ES-I3 (cell line): ENCODE results near the gene ST6GALNAC1.

Experiments used
- H3K36me3 ChIP-seq: 2 replicates; pipeline ENCODE4 v1.6.1; 2013; ENCODE audit warnings: mild to moderate bottlenecking, low read length, control low read depth, moderate library complexity; ENCODE audit not compliant: insufficient read depth
- H3K4me1 ChIP-seq: 2 replicates; pipeline ENCODE4 v1.6.1; 2013; ENCODE audit warnings: mild to moderate bottlenecking, control low read depth, low read length; ENCODE audit not compliant: insufficient read depth
- H3K9ac ChIP-seq: 2 replicates; pipeline ENCODE4 v1.6.1; 2013; ENCODE audit warnings: low read depth, mild to moderate bottlenecking, low read length, moderate library complexity
- H3K9me3 ChIP-seq: 2 replicates; pipeline ENCODE4 v1.6.1; 2013; ENCODE audit warnings: mild to moderate bottlenecking, low read length, moderate library complexity; ENCODE audit not compliant: control insufficient read depth, insufficient read depth

ST6GALNAC1 gene

DNA sequence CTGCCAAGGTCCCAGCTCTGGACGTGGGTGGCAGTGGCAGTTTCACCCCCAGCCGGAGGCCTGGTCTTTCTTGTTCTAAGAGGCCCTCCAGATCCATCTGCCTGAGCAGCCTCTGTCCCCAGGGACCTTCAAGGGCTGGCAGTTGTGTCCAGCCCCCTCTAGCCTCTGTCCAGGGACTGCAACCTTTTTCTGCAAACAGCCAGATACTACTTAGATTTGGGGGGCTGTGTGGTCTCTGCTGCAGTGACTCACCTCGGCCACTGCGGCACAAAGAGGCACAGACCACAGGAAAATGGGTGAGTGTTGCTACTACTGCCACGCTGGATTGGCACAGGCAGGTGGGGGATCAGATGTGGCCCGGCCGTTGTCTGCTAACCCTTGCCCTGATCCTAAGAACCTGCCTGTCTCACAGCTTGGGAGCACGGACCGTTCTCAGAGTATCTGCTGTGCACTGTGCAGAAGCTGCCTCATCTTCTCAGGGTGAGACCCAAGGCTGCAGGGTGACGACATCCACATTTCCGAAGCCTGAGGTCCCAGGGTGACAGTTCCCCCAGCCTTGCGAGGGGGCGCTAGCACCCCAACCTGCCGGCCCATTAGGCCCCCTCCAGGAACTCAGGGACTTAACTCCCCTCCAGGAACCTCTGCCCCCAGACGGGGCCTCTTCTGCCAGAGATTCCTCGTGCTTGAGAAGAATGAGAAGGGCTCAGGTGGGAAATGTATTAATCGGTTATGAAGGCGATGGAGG, 39.6 kb upstream of the ST6GALNAC1 start:
- Histone ChIP-seq H3K4me1 (peaks cover 8% of the 10 kb centered on the region), H3K9ac (no peak overlapping the region), H3K36me3 (no peaks in the 10 kb centered on the region)

DNA sequence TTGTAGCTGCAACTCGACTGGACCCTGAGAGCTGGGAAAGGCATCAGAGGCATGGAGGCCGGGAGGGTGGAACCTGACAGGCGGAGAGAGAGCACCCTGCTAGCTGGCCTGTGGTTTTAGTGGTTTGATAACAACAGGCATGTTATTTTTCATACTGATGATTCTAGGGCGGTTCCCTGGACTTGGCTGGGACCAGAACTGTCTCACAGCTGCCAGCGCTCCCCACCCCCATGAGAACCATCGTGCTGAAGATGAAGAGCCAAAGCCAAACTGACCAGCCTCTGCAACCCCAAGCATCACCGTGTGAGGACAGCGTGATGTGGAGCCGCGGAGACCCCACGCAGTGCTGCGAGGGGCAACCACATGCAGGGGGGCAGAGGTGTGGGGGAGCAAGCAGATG, 38.7 kb upstream of the ST6GALNAC1 start:
- H3K9ac ChIP-seq: no peak overlapping the region
- peaks cover 8% of the 10 kb centered on the region for H3K4me1 ChIP-seq
- H3K9me3 ChIP-seq: no peaks in the 10 kb centered on the region
- H3K36me3 ChIP-seq: no peaks in the 10 kb centered on the region

More for the DNA sequence above, 39.6 kb upstream of the ST6GALNAC1 start:
- no peaks in the 10 kb centered on the region for H3K9me3 ChIP-seq

- H3K36me3 ChIP-seq: no peaks in the 10 kb centered on the region
- H3K4me1 ChIP-seq: peaks cover 8% of the 10 kb centered on the region
- no peaks in the 10 kb centered on the region for H3K9me3 ChIP-seq
- H3K9ac ChIP-seq: no peak overlapping the region
These were observed 37.9 kb upstream of the ST6GALNAC1 start for GRCh38 chr17:76681222-76682137.

DNA sequence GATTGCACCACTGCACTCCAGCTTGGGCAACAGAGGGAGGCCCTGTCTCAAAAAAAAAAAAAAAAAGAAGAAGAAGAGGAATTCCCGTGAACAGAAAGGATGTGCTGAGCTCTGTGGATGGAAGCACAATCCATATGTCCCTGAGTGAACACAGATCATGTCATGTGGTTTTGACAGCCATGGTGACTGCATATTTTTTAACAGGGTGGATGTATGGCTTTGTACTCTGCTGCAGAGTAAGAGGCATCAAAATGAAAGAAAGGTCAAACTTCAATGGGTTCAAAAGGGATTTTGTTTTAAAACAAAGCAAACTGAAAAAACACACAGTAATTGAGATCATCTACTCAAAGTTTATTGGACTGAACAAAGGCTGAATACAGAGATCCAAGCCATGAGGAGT, 35.7 kb upstream of the ST6GALNAC1 start:
- Histone ChIP-seq H3K9ac (no peak overlapping the region), H3K36me3 (no peaks in the 10 kb centered on the region), H3K4me1 (peaks cover 8% of the 10 kb centered on the region), H3K9me3 (no peaks in the 10 kb centered on the region)

DNA sequence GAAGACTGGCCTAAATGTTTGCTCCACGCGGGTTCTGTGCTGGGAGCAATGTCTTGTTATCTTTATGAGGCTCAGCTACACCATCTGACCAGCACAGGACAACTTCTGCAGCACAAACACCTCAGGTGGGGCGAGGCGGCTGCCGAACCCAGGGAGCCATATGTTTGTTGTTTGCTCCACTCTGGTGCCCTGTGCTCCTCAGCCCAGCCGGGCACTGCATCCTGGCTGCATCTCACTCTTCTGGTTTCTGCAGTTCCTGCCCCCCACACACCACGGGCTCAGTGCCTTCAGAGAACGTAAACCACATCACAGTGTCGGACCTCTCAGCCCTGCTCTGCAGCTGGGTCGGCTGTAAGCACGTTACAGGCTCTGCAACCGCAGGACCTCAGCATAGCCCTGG, 34.8 kb upstream of the ST6GALNAC1 start:
- H3K9ac ChIP-seq: no peak overlapping the region
- no peaks in the 10 kb centered on the region for H3K36me3 ChIP-seq
- H3K4me1 ChIP-seq: peaks cover 4% of the 10 kb centered on the region; the same call in 1 of the 2 replicates
- H3K9me3 ChIP-seq: no peaks in the 10 kb centered on the region

- no peaks in the 10 kb centered on the region for H3K9me3 ChIP-seq
- no peaks in the 10 kb centered on the region for H3K4me1 ChIP-seq
- H3K9ac ChIP-seq: no peak overlapping the region
- no peaks in the 10 kb centered on the region for H3K36me3 ChIP-seq
These were observed 33.8 kb upstream of the ST6GALNAC1 start for GRCh38 chr17:76677406-76677805.

DNA sequence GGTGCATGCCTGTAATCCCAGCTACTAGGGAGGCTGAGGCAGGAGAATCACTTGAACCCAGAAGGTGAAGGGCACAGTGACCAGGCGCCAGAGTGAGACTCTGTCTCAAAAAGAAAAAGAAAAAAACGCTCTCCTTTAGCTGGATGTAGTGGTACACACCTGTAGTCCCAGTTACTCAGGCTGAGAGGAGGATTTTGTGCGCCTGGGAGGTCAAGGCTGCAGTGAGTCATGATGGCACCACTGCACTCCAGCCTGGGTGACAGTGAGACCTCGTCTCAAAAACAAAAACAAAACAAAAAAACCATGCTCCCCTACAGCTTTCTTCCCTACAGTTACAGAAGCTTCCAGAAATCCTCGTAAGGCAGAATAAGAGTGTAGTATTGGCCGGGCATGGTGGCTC, 33.1 kb upstream of the ST6GALNAC1 start:
- Histone ChIP-seq H3K9me3 (no peaks in the 10 kb centered on the region), H3K4me1 (no peaks in the 10 kb centered on the region), H3K36me3 (no peaks in the 10 kb centered on the region), H3K9ac (no peak overlapping the region)

GRCh38 chr17:76675648-76676047, 32.1 kb upstream of the ST6GALNAC1 start:
- Histone ChIP-seq H3K4me1 (peaks cover 5% of the 10 kb centered on the region; the same call in 1 of the 2 replicates), H3K9ac (no peak overlapping the region), H3K9me3 (no peaks in the 10 kb centered on the region), H3K36me3 (no peaks in the 10 kb centered on the region)

DNA sequence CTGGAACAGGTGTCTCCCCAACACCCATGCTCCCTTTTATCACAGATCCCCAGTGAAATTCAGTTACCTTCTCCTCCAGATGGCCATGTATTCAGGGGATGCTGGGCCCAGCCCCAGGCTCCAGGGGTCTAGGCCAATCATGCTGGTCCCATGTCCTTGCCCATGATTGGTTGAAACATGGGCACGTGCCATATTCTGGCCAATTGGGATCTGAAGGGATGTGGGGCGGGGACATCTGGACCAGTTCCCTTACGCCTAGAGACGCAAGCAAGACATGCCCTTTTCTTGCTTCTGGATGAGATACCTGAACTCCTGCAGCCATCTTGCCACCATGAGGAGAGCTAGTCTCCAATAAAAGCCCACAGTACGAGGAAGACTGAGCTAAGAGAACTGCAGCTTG, 31.0 kb upstream of the ST6GALNAC1 start:
- H3K36me3 ChIP-seq: no peaks in the 10 kb centered on the region
- peaks cover 12% of the 10 kb centered on the region for H3K4me1 ChIP-seq
- H3K9me3 ChIP-seq: no peaks in the 10 kb centered on the region
- H3K9ac ChIP-seq: no peak overlapping the region

GRCh38 chr17:76673729-76674128, 30.2 kb upstream of the ST6GALNAC1 start:
- Histone ChIP-seq H3K9me3 (no peaks in the 10 kb centered on the region), H3K36me3 (no peaks in the 10 kb centered on the region), H3K4me1 (peaks cover 12% of the 10 kb centered on the region), H3K9ac (no peak overlapping the region)

GRCh38 chr17:76672892-76673291, 29.3 kb upstream of the ST6GALNAC1 start:
- H3K36me3 ChIP-seq: no peaks in the 10 kb centered on the region
- no peaks in the 10 kb centered on the region for H3K9me3 ChIP-seq
- H3K4me1 ChIP-seq: peaks cover 15% of the 10 kb centered on the region
- H3K9ac ChIP-seq: no peak overlapping the region

- Histone ChIP-seq H3K4me1 (peaks cover 18% of the 10 kb centered on the region), H3K9ac (peak overlapping the region; percentile 83), H3K36me3 (no peaks in the 10 kb centered on the region), H3K9me3 (no peaks in the 10 kb centered on the region)
These were observed 28.8 kb upstream of the ST6GALNAC1 start for GRCh38 chr17:76672270-76672851.

- peaks cover 18% of the 10 kb centered on the region for H3K4me1 ChIP-seq
- peak overlapping the region; percentile 83 for H3K9ac ChIP-seq
- no peaks in the 10 kb centered on the region for H3K9me3 ChIP-seq
- H3K36me3 ChIP-seq: no peaks in the 10 kb centered on the region
These were observed 28.3 kb upstream of the ST6GALNAC1 start for GRCh38 chr17:76671912-76672262.

DNA sequence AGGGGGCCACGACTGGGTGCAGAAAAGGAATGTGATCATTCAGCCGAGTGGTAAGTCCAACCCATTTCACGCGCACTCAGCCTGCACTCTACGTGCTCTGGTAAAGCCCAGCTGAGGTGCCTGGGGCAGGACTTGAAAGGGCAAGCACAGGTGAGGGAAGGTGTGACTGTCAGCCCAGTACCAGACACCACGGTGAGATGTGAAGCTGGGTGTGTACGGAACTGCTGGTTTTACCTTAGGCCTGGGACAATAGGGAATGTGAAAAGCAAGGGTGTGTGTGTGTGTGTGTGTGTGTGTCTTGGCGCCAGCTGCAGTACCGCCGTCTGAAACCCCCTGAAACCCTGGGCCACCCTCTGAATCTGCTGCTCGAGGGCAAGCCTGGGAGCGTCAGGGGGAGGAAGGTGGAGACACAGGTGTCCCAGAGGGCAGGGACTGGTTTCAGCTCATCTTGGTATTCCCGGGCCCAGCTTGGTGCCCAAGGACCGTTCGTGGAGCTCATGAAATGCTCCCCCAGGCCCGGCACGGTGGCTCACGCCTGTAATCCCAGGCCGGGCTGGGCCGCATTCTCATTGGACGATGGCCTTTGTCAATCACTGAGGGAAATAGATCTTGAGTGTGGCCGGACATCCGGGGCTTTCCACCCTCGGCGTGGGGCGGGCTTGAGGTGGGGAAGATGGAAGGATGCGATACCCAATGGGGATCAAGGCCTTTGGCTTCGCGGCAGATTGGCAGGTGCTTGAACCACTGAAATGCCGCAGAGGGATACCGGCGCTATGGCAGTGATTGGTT, 27.8 kb upstream of the ST6GALNAC1 start:
- H3K9ac ChIP-seq: peak overlapping the region; percentile 83
- no peaks in the 10 kb centered on the region for H3K9me3 ChIP-seq
- H3K36me3 ChIP-seq: no peaks in the 10 kb centered on the region
- peaks cover 18% of the 10 kb centered on the region for H3K4me1 ChIP-seq
